AG09319 (cell line): ENCODE results near the gene MKRN2.

Experiments
- DNase-seq: peaks from one replicate; pipeline ENCODE4 v3.0.0-alpha.2; 2010; ENCODE audit warnings: low read depth; ENCODE audit errors: extremely low read depth
- CTCF ChIP-seq: IDR thresholded peaks from 2 replicates; pipeline ENCODE4 v1.5.1; 2011; ENCODE audit warnings: low read depth, mild to moderate bottlenecking, inconsistent platforms, low read length, moderate library complexity

MKRN2 gene

GRCh38 chr3:12598890-12599289, 42.0 kb downstream of the MKRN2 start:
- no peak for DNase-seq
- TF ChIP-seq CTCF, result no peak

GRCh38 chr3:12601072-12601471, 44.2 kb downstream of the MKRN2 start:
- no peak for DNase-seq
- peak; percentile 14 for TF ChIP-seq CTCF

DNA sequence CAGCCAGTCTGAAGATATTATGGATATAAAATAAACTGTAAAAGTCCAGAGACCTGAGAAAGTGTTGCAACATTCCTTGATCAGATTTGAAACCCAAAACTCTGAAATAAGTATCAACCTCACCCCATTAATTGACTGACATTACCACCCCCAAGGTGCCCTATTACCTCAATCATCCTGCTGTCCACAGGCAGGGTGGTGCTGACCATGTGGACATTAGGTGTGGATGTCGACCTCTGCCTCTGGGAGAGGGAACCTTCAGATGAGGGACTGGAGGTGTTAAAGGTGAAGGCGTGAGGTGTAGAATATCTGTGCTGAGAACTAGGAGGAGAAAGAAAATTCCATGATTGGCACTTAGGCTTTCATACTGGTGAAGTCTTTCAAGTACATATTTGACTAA, 47.1 kb downstream of the MKRN2 start:
- TF ChIP-seq CTCF, result no peak
- DNase-seq, result no peak

DNA sequence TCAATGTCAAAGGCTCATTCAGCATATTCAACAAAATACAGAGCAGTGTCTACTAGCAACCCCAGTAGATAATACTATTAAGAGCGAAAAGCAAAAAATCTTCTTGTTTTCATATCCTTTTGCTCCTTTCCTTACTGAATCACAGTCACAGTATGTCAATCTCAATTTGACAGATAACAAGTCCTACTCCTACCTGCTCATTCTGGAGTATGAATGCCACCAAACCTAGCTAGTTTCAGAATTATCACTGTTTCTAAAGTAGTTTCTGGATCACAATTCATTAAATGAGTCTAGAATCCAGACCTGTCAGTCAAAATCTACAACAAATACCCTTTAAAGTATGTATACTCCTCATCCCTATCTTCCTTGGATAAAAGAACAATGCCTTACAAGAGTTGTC, 51.5 kb downstream of the MKRN2 start:
- TF ChIP-seq CTCF, result no peak
- DNase-seq, result no peak

- DNase-seq, result no peak
- TF ChIP-seq CTCF, result no peak
These were observed 54.2 kb downstream of the MKRN2 start for GRCh38 chr3:12611117-12611516.

GRCh38 chr3:12612514-12613226, 55.8 kb downstream of the MKRN2 start:
- no peak for TF ChIP-seq CTCF
- DNase-seq, result no peak

- no peak for TF ChIP-seq CTCF
- DNase-seq, result no peak
These were observed 56.4 kb downstream of the MKRN2 start for GRCh38 chr3:12613250-12613649.
